ENCODE results near the gene CTDSPL2. TPM values are rescaled to one million over a fixed set of nuclear protein-coding genes. Genes with fewer than 3 reads are reported as not detected.
"Not testable (repeated sequence)": the region's sequence is repeated elsewhere in the genome, so short reads cannot be mapped to it uniquely, and the experiment has no call there.

CTDSPL2 gene
- total and polyA plus RNA-seq, 2 experiments from 2014 or later: 21.1 to 48.2 TPM

DNA sequence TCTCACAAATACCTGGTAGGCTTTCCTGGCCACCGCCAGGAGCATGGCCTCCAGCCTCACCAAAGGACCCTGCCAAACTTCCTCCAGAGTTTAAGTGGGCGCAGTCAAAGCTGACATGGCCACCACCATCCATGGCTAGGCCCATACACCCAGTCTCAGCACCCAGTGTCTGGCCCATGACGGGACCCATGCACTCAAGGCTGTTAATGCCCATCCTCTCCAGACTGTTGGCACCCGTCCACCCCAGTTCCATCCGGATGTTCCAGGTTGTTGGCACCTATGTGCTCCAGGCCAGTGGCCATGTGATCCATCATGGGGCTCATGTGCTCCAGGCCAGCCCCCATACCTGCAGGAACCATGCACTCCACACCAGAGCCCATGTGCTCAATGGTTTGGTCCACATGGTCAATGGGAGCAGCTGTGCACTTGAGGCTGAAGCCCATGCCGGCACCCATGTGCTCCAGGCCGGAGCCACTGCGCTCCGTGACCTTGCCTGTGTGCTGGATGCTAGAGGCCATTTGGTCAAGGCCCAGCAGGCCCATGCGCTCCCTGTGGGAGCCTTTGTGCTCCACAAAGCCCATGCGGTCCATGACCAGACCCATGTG lies 20.4 kb downstream of the CTDSPL2 start:
- H3K4me1 ChIP-seq (ENCODE audit: insufficient read depth): no peaks in the 10 kb centered on the region
- H3K9ac ChIP-seq: no peak overlapping the region
- H3K36me3 ChIP-seq (ENCODE audit: low read depth): no peaks in the 10 kb centered on the region
- DNase-seq: no peak
- no peaks in the 10 kb centered on the region for H3K9me2 ChIP-seq (ENCODE audit: insufficient read depth)
- 95 to 96% methylated on average over 11 of the region's 11 CpGs for WGBS, 2 experiments (ENCODE audit: low coverage in 1 of 2, low lambda C conversion rate in 2 of 2, missing lambda C conversion rate in 2 of 2)
- in situ Hi-C loops (cut with MboI): no loop called here
- H3K27me3 ChIP-seq (replicated peaks; ENCODE audit: insufficient read depth): no peaks in the 10 kb centered on the region
- no peak overlapping the region for H3K27ac ChIP-seq
- no peak overlapping the region for H2AFZ ChIP-seq
- no peak overlapping the region for H3K4me3 ChIP-seq
- H4K20me1 ChIP-seq (ENCODE audit: insufficient read depth): peaks cover 14% of the 10 kb centered on the region
- H3F3A ChIP-seq (ENCODE audit: insufficient read depth): 0 out of 2 replicates have a peak, but pooled peaks cover 5% of the 10 kb centered on the region
- H3K9me3 ChIP-seq (ENCODE audit: low read depth): no peaks in the 10 kb centered on the region
- TF ChIP-seq EZH2phosphoT487 (IDR thresholded peaks at IDR 0.05; ENCODE audit: insufficient read depth, low read depth) (no peak), EZH2 (IDR thresholded peaks at IDR 0.05; ENCODE audit: insufficient read depth, poor library complexity, severe bottlenecking) (no peak)
- peaks cover 100% of the 10 kb centered on the region for H3K79me2 ChIP-seq (ENCODE audit: insufficient read depth)
- no peak overlapping the region for H3K4me2 ChIP-seq (ENCODE audit: unreplicated experiment)

DNA sequence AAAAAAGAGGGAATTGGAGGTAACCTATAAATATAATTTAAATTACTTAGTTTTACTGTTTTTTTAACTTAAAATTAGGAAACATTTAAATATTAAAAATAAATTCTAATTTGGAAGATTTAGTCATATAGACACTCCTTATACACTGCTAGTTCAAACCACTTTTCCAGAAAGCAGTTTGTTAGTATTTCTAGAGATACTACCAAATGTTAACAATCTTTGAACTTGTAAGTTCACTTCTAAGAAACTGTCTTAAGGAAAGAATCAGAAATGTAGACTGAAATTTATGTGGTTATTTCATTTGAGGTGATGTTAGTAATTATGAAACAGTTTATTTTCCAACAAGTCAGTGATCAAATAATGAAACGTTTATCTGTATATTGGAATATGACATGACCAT lies 22.7 kb downstream of the CTDSPL2 start:
- in situ Hi-C loops (cut with MboI): no loop called here
- H3K79me2 ChIP-seq (ENCODE audit: insufficient read depth): peaks cover 100% of the 10 kb centered on the region

DNA sequence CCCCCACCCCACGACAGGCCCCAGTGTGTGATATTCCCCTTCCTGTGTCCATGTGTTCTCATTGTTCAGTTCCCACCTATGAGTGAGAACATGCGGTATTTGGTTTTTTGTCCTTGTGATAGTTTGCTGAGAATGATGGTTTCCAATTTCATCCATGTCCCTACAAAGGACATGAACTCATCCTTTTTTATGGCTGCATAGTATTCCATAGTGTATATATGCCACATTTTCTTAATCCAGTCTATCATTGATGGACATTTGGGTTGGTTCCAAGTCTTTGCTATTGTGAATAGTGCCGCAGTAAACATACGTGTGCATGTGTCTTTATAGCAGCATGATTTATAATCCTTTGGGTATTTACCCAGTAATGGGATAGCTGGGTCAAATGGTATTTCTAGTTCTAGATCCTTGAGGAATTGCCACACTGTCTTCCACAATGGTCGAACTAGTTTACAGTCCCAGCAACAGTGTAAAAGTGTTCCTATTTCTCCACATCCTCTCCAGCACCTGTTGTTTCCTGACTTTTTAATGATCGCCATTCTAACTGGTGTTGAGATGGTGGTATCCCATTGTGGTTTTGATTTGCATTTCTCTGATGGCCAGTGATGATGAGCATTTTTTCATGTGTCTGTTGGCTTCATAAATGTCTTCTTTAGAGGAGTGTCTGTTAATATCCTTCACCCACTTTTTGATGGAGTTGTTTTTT lies 26.3 kb downstream of the CTDSPL2 start:
- Histone ChIP-seq H4K20me1 (ENCODE audit: insufficient read depth) (peaks cover 12% of the 10 kb centered on the region; the same call in 1 of the 2 replicates), H3K79me2 (ENCODE audit: insufficient read depth) (peaks cover 99% of the 10 kb centered on the region)
- DNase-seq; H3K9me2 ChIP-seq (ENCODE audit: insufficient read depth); H3K4me1 ChIP-seq (ENCODE audit: insufficient read depth); H3K4me2 ChIP-seq (ENCODE audit: unreplicated experiment); H3K9ac ChIP-seq; H3K9me3 ChIP-seq (ENCODE audit: low read depth); H3K4me3 ChIP-seq; in situ Hi-C loops (cut with MboI); H3F3A ChIP-seq (ENCODE audit: insufficient read depth); H3K36me3 ChIP-seq (ENCODE audit: low read depth); H3K27me3 ChIP-seq (replicated peaks; ENCODE audit: insufficient read depth); H3K27ac ChIP-seq; H2AFZ ChIP-seq: not testable (repeated sequence)
- WGBS, 2 experiments (ENCODE audit: low coverage in 1 of 2, low lambda C conversion rate in 2 of 2, missing lambda C conversion rate in 2 of 2): 93 to 96% methylated on average over 6 of the region's 6 CpGs

More for the DNA sequence above, 22.7 kb downstream of the CTDSPL2 start:
- Histone ChIP-seq H3F3A (ENCODE audit: insufficient read depth) (0 out of 2 replicates have a peak, but pooled peaks cover 6% of the 10 kb centered on the region), H3K4me2 (ENCODE audit: unreplicated experiment) (no peak overlapping the region), H3K4me3 (no peak overlapping the region), H3K9me3 (ENCODE audit: low read depth) (no peaks in the 10 kb centered on the region), H4K20me1 (ENCODE audit: insufficient read depth) (peaks cover 12% of the 10 kb centered on the region; the same call in 1 of the 2 replicates), H3K9ac (no peak overlapping the region), H3K36me3 (ENCODE audit: low read depth) (no peaks in the 10 kb centered on the region), H3K27me3 (replicated peaks; ENCODE audit: insufficient read depth) (no peaks in the 10 kb centered on the region), H3K4me1 (ENCODE audit: insufficient read depth) (no peaks in the 10 kb centered on the region), H3K9me2 (ENCODE audit: insufficient read depth) (no peaks in the 10 kb centered on the region), H3K27ac (no peak overlapping the region), H2AFZ (no peak overlapping the region)
- no peak for DNase-seq
- 42 to 56% methylated on average over 1 of the region's 1 CpG for WGBS, 2 experiments (ENCODE audit: low coverage in 1 of 2, low lambda C conversion rate in 2 of 2, missing lambda C conversion rate in 2 of 2)
- TF ChIP-seq EZH2 (IDR thresholded peaks at IDR 0.05; ENCODE audit: insufficient read depth, poor library complexity, severe bottlenecking): no peak
- no peak for TF ChIP-seq EZH2phosphoT487 (IDR thresholded peaks at IDR 0.05; ENCODE audit: insufficient read depth, low read depth)

- no peak overlapping the region for H3K9ac ChIP-seq
- H2AFZ ChIP-seq: no peak overlapping the region
- TF ChIP-seq EZH2 (IDR thresholded peaks at IDR 0.05; ENCODE audit: insufficient read depth, poor library complexity, severe bottlenecking) (no peak), EZH2phosphoT487 (IDR thresholded peaks at IDR 0.05; ENCODE audit: insufficient read depth, low read depth) (no peak)
- H4K20me1 ChIP-seq (ENCODE audit: insufficient read depth): no peaks in the 10 kb centered on the region; the same call in 1 of the 2 replicates
- peaks cover 97% of the 10 kb centered on the region for H3K79me2 ChIP-seq (ENCODE audit: insufficient read depth)
- WGBS, 2 experiments (ENCODE audit: low coverage in 1 of 2, low lambda C conversion rate in 2 of 2, missing lambda C conversion rate in 2 of 2): 95 to 97% methylated on average over 4 of the region's 4 CpGs
- H3K4me2 ChIP-seq (ENCODE audit: unreplicated experiment): no peak overlapping the region
- no peak overlapping the region for H3K27ac ChIP-seq
- no peaks in the 10 kb centered on the region for H3K4me1 ChIP-seq (ENCODE audit: insufficient read depth)
- no peaks in the 10 kb centered on the region for H3F3A ChIP-seq (ENCODE audit: insufficient read depth)
- H3K4me3 ChIP-seq: no peak overlapping the region
- no peaks in the 10 kb centered on the region for H3K27me3 ChIP-seq (replicated peaks; ENCODE audit: insufficient read depth)
- in situ Hi-C loops (cut with MboI): no loop called here
- H3K9me3 ChIP-seq (ENCODE audit: low read depth): no peaks in the 10 kb centered on the region
- no peak for DNase-seq
- 0 out of 2 replicates have a peak, but pooled peaks cover 4% of the 10 kb centered on the region for H3K36me3 ChIP-seq (ENCODE audit: low read depth)
- no peaks in the 10 kb centered on the region for H3K9me2 ChIP-seq (ENCODE audit: insufficient read depth)
Measured at GRCh38 chr15:44458429-44458828, 31.0 kb downstream of the CTDSPL2 start.
